Mesothelial cell of epicardium (in vitro differentiated cells): ENCODE results near the gene TLR6. TPM values are rescaled to one million over a fixed set of nuclear protein-coding genes. Genes with fewer than 3 reads are reported as not detected.
A peak's percentile ranks its signal among the peaks of the same experiment; 100 is the strongest.

ENCODE experiments used
- DNase-seq, 2 experiments: peaks; one replicate each; pipeline ENCODE4 v3.0.0; 2021; ENCODE audit warnings: low spot score in 2 of 2; ENCODE audit not compliant: unreplicated experiment in 2 of 2
- H3K27ac Mint-ChIP-seq: 2 replicates; pipeline ENCODE4 v1.8.0; 2021; ENCODE audit warnings: mixed read lengths
- H3K27me3 Mint-ChIP-seq: 2 replicates; pipeline ENCODE4 v1.8.0; 2021; ENCODE audit warnings: low read depth, mixed read lengths
- H3K36me3 Mint-ChIP-seq: 2 replicates; pipeline ENCODE4 v1.8.0; 2021; ENCODE audit warnings: mixed read lengths
- H3K4me1 Mint-ChIP-seq: 2 replicates; pipeline ENCODE4 v1.8.0; 2021; ENCODE audit warnings: mixed read lengths
- H3K4me3 Mint-ChIP-seq: 2 replicates; pipeline ENCODE4 v1.8.0; 2021; ENCODE audit warnings: mild to moderate bottlenecking, moderate library complexity, mixed read lengths
- H3K9me3 Mint-ChIP-seq: 2 replicates; pipeline ENCODE4 v1.8.0; 2021; ENCODE audit warnings: mixed read lengths
- total RNA-seq: library from RNA; stranded (reverse); gene quantifications from 3 replicates; pipeline ENCODE4 v1.2.1, GENCODE V29; 2021
- TF ChIP-seq, protein P1 (sequence below): fragments of 200-600 bp; sonication (generic); IDR thresholded peaks from one replicate; pipeline ENCODE4 v1.5.0; 2021; ENCODE audit warnings: antibody characterized with exemption; ENCODE audit not compliant: unreplicated experiment

TLR6 gene
- total RNA-seq, 1 donor from 2014 or later = 0.98 TPM

DNA sequence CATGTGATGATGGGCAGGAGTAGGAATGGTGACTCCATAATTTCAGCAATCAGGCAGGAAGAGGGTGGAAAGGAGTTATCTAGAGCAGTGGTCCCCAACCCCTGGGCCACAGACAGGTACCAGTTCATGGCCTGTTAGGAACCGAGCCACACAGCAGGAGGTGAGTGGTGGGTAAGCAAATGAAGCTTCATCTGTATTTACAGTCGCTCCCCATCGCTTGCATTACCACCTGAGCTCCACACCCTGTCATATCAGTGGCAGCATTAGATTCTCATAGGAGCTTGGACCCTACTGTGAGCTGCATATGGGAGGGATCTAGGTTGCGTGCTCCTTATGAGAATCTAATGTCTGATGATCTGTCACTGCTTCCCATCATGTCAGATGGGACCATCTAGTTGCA lies 72.5 kb downstream of the TLR6 start:
- no peak for DNase-seq
- Mint-ChIP-seq H3K4me3 (no peak overlapping the region), H3K4me1 (peaks cover 1% of the 10 kb centered on the region), H3K27me3 (peaks cover 7% of the 10 kb centered on the region), H3K27ac (no peak overlapping the region), H3K9me3 (no peaks in the 10 kb centered on the region), H3K36me3 (no peaks in the 10 kb centered on the region)
- TF ChIP-seq, protein P1, sequence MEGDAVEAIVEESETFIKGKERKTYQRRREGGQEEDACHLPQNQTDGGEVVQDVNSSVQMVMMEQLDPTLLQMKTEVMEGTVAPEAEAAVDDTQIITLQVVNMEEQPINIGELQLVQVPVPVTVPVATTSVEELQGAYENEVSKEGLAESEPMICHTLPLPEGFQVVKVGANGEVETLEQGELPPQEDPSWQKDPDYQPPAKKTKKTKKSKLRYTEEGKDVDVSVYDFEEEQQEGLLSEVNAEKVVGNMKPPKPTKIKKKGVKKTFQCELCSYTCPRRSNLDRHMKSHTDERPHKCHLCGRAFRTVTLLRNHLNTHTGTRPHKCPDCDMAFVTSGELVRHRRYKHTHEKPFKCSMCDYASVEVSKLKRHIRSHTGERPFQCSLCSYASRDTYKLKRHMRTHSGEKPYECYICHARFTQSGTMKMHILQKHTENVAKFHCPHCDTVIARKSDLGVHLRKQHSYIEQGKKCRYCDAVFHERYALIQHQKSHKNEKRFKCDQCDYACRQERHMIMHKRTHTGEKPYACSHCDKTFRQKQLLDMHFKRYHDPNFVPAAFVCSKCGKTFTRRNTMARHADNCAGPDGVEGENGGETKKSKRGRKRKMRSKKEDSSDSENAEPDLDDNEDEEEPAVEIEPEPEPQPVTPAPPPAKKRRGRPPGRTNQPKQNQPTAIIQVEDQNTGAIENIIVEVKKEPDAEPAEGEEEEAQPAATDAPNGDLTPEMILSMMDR = no peak

DNA sequence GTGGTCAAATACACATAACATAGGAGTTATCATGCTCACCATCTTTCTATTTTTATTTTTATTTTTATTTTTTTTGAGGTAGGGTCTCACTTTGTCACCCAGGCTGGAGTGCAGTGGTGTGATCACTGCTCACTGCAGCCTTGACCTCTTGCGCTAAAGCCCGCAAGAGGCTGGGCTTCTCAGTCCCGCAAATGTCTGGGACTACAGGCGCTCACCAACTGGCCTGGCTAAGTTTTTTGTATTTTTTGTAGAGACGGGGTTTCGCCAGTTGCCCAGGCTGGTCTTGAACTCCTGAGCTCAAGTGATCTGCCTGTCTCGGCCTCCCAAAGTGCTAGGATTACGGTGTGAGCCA lies 73.5 kb downstream of the TLR6 start:
- H3K36me3 Mint-ChIP-seq = no peaks in the 10 kb centered on the region
- H3K4me1 Mint-ChIP-seq = peaks cover 3% of the 10 kb centered on the region
- no peak overlapping the region for H3K4me3 Mint-ChIP-seq
- H3K27ac Mint-ChIP-seq = no peak overlapping the region
- H3K27me3 Mint-ChIP-seq = peaks cover 7% of the 10 kb centered on the region
- no peak for DNase-seq
- no peaks in the 10 kb centered on the region for H3K9me3 Mint-ChIP-seq
- TF ChIP-seq, protein P1 = no peak

DNA sequence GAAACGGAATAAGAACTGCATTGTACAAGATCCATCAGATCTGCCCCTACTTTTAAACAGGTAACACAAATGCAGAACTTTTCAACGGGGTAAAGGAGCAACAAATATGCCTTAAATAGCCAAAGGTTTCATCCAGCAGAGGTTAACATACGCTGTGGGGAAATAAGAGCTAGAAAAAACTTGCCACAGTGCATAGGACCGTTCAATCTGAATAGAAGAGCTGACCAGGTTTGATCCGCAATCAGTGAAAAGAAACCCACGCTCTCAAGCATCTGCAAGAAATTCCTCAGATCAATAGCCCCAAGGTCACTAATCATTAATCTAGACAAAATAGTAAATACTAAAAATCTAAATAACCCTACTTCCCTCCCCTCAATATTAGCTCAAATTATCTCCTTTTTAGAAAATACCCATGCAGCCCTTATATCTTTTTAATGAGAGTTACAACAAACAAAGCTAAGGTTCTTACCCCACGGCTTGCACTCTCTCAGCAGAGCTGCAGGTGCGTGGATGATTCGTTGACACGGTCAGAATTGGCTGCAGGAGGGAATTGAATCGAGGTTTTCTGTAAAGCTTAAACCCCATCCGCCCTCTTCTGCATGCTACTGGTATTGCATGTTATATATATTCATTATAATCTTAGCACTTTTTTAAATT lies 74.0 kb downstream of the TLR6 start, which contains the start of gene TLR10:
Gene TLR10, minus strand, starts transcription at position 539 of the 657 bp plus-strand sequence. CDS start 7,400 bp downstream, outside the sequence.
- no peaks in the 10 kb centered on the region for H3K36me3 Mint-ChIP-seq
- peaks cover 7% of the 10 kb centered on the region for H3K27me3 Mint-ChIP-seq
- TF ChIP-seq, protein P1 = peak; percentile 87
- H3K27ac Mint-ChIP-seq = no peak within 1 kb of the TSS
- no peak for DNase-seq
- H3K9me3 Mint-ChIP-seq = no peaks in the 10 kb centered on the region
- H3K4me1 Mint-ChIP-seq = peaks cover 3% of the 10 kb centered on the region
- H3K4me3 Mint-ChIP-seq = no peak within 1 kb of the TSS

DNA sequence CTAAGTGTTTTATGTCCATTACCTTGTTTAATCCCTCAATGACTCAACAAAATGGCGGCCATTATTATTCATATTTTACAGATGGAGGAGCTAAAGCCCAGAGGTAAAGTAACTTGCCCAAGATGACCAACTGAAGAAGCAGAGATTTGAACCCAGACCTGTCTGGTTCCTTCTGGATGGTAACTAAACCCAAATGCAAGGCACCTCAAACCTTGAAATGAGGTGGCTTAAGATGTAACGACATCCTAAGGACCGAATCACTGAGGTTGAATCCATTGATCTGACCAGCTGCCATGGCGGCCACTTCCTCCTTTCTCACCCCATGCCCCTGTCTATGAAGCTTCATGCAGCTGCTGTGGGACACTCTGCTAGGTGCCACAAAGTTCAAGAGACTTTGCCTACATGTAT lies 74.8 kb downstream of the TLR6 start:
- Mint-ChIP-seq H3K9me3 (peaks cover 5% of the 10 kb centered on the region), H3K4me1 (peaks cover 3% of the 10 kb centered on the region), H3K27ac (no peak overlapping the region), H3K4me3 (no peak overlapping the region), H3K27me3 (peaks cover 7% of the 10 kb centered on the region), H3K36me3 (no peaks in the 10 kb centered on the region)
- DNase-seq = no peak
- TF ChIP-seq, protein P1 = no peak

DNA sequence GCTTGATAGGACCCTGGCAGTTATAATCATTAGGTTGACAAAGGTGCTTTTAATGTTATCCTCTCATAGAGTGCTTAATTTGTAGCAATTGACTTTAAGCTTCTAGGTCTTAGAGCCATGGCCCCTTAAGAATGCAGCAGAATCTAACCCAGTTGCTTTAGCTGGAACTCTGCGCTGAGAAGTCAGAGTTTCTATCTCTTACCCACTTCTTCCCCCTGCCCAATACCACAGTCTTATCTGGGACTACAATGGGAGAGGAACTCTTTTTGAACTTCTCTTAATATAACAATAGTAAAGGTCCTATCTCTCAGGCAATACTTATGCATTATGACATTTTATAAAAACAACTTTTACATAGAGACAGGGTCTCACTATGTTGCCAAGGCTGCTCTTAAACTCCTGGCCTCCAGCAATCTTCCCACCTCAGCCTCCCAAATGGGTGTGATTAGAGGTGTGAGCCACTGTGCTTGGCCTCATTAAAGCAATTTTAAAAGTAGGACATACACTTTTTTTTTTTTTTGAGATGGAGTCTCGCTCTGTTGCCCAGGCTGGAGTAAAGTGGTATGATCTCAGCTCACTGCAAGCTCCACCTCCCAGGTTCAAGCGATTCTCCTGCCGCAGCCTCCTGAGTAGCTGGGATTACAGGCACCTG lies 75.7 kb downstream of the TLR6 start:
- Mint-ChIP-seq H3K27me3 (peaks cover 7% of the 10 kb centered on the region), H3K9me3 (peaks cover 7% of the 10 kb centered on the region), H3K27ac (no peak overlapping the region), H3K36me3 (no peaks in the 10 kb centered on the region), H3K4me3 (no peak overlapping the region), H3K4me1 (peaks cover 3% of the 10 kb centered on the region)
- TF ChIP-seq, protein P1 = no peak
- DNase-seq = no peak
